NT2/D1 (cell line): ENCODE measurements around the gene PFKFB3.

Experiments used
- DNase-seq: peaks from one replicate; pipeline ENCODE4 v3.0.0-alpha.2; 2011; ENCODE audit warnings: low read depth, low spot score
- H3K27me3 ChIP-seq: 2 replicates; pipeline ENCODE4 v1.6.0; 2011; ENCODE audit warnings: mild to moderate bottlenecking; ENCODE audit not compliant: insufficient read length, insufficient read depth
- H3K36me3 ChIP-seq: 2 replicates; pipeline ENCODE4 v1.6.1; 2011; ENCODE audit warnings: mild to moderate bottlenecking, low read length, mixed read lengths; ENCODE audit not compliant: insufficient read depth, insufficient read length
- H3K4me1 ChIP-seq: 2 replicates; pipeline ENCODE4 v1.5.1; 2011; ENCODE audit not compliant: insufficient read depth, insufficient read length
- H3K4me3 ChIP-seq: 2 replicates; pipeline ENCODE4 v1.5.1; 2011; ENCODE audit warnings: low read depth; ENCODE audit not compliant: insufficient read length
- H3K9ac ChIP-seq: 2 replicates; pipeline ENCODE4 v1.6.0; 2011; ENCODE audit warnings: low read depth; ENCODE audit not compliant: insufficient read length
- H3K9me3 ChIP-seq: 2 replicates; pipeline ENCODE4 v1.5.1; 2011; ENCODE audit warnings: mild to moderate bottlenecking, low read length; ENCODE audit not compliant: insufficient read depth
- SUZ12 ChIP-seq: IDR thresholded peaks from 2 replicates; pipeline ENCODE4 v1.6.1; 2011; ENCODE audit not compliant: insufficient read length, insufficient read depth; ENCODE audit errors: extremely low read depth
- YY1 ChIP-seq: IDR thresholded peaks from 2 replicates; pipeline ENCODE4 v1.6.1; 2011; ENCODE audit not compliant: insufficient read length, insufficient read depth
- ZNF274 ChIP-seq: IDR thresholded peaks from 2 replicates; pipeline ENCODE4 v1.6.1; 2011; ENCODE audit warnings: mild to moderate bottlenecking, low read depth, low read length

The PFKFB3 gene

GRCh38 chr10:6274484-6274883, 71.8 kb downstream of the PFKFB3 start:
- Histone ChIP-seq H3K9me3 (no peaks in the 10 kb centered on the region), H3K36me3 (no peaks in the 10 kb centered on the region), H3K4me1 (no peaks in the 10 kb centered on the region), H3K9ac (no peak overlapping the region), H3K27me3 (no peaks in the 10 kb centered on the region), H3K4me3 (no peak overlapping the region)
- TF ChIP-seq SUZ12 (no peak), ZNF274 (no peak), YY1 (no peak)
- no peak for DNase-seq

- Histone ChIP-seq H3K4me3 (no peak overlapping the region), H3K4me1 (peaks cover 1% of the 10 kb centered on the region), H3K27me3 (no peaks in the 10 kb centered on the region), H3K9ac (no peak overlapping the region), H3K36me3 (no peaks in the 10 kb centered on the region), H3K9me3 (no peaks in the 10 kb centered on the region)
- peak; percentile 32 for DNase-seq
- no peak for TF ChIP-seq YY1
- TF ChIP-seq ZNF274 = no peak
- no peak for TF ChIP-seq SUZ12
Measured at GRCh38 chr10:6275022-6275997, 72.6 kb downstream of the PFKFB3 start.

GRCh38 chr10:6276356-6276755, 73.6 kb downstream of the PFKFB3 start:
- DNase-seq = no peak
- H3K9ac ChIP-seq = no peak overlapping the region
- no peaks in the 10 kb centered on the region for H3K27me3 ChIP-seq
- no peaks in the 10 kb centered on the region for H3K9me3 ChIP-seq
- H3K4me1 ChIP-seq = peaks cover 4% of the 10 kb centered on the region
- no peak for TF ChIP-seq SUZ12
- no peak for TF ChIP-seq YY1
- TF ChIP-seq ZNF274 = no peak
- no peak overlapping the region for H3K4me3 ChIP-seq
- H3K36me3 ChIP-seq = no peaks in the 10 kb centered on the region

GRCh38 chr10:6278519-6279120, 75.9 kb downstream of the PFKFB3 start:
- no peak for DNase-seq
- Histone ChIP-seq H3K27me3 (no peaks in the 10 kb centered on the region), H3K9me3 (no peaks in the 10 kb centered on the region), H3K4me1 (peaks cover 4% of the 10 kb centered on the region), H3K36me3 (no peaks in the 10 kb centered on the region), H3K4me3 (no peak overlapping the region), H3K9ac (no peak overlapping the region)
- TF ChIP-seq ZNF274 = no peak
- TF ChIP-seq YY1 = no peak
- TF ChIP-seq SUZ12 = no peak

GRCh38 chr10:6279540-6280267, 77.0 kb downstream of the PFKFB3 start:
- Histone ChIP-seq H3K9ac (no peak overlapping the region), H3K9me3 (no peaks in the 10 kb centered on the region), H3K36me3 (no peaks in the 10 kb centered on the region), H3K4me3 (no peak overlapping the region), H3K27me3 (no peaks in the 10 kb centered on the region), H3K4me1 (peaks cover 4% of the 10 kb centered on the region)
- DNase-seq = peak; percentile 71
- TF ChIP-seq ZNF274 (no peak), YY1 (no peak), SUZ12 (no peak)

GRCh38 chr10:6280291-6280690, 77.6 kb downstream of the PFKFB3 start:
- Histone ChIP-seq H3K36me3 (no peaks in the 10 kb centered on the region), H3K4me3 (no peak overlapping the region), H3K27me3 (no peaks in the 10 kb centered on the region), H3K9ac (no peak overlapping the region), H3K4me1 (peaks cover 4% of the 10 kb centered on the region), H3K9me3 (no peaks in the 10 kb centered on the region)
- DNase-seq = no peak
- TF ChIP-seq YY1 (no peak), SUZ12 (no peak), ZNF274 (no peak)

- Histone ChIP-seq H3K4me3 (no peak overlapping the region), H3K9ac (no peak overlapping the region), H3K36me3 (no peaks in the 10 kb centered on the region), H3K4me1 (peaks cover 4% of the 10 kb centered on the region), H3K9me3 (no peaks in the 10 kb centered on the region), H3K27me3 (no peaks in the 10 kb centered on the region)
- no peak for TF ChIP-seq YY1
- no peak for TF ChIP-seq ZNF274
- TF ChIP-seq SUZ12 = no peak
- no peak for DNase-seq
Measured at GRCh38 chr10:6282454-6282958, 79.8 kb downstream of the PFKFB3 start.
